Fibroblast of gingiva (primary cell): Measurements from ENCODE around the gene BATF.

Source experiments
- DNase-seq: peaks from one replicate; pipeline ENCODE4 v3.0.0-alpha.2; 2011; ENCODE audit warnings: low read depth

The BATF gene

GRCh38 chr14:75533791-75534555 lies 11.7 kb downstream of the BATF start:
- DNase-seq, result no peak

GRCh38 chr14:75535164-75535898 lies 13.1 kb downstream of the BATF start:
- no peak for DNase-seq

GRCh38 chr14:75537071-75537470 lies 14.8 kb downstream of the BATF start:
- DNase-seq, result no peak

GRCh38 chr14:75539162-75539560 lies 16.9 kb downstream of the BATF start:
- DNase-seq, result no peak

- DNase-seq, result no peak
These were observed 17.6 kb downstream of the BATF start for GRCh38 chr14:75539561-75540478.

GRCh38 chr14:75540479-75540851 lies 18.2 kb downstream of the BATF start:
- no peak for DNase-seq

GRCh38 chr14:75542588-75543091 lies 20.4 kb downstream of the BATF start:
- DNase-seq, result peak; percentile 72

GRCh38 chr14:75543253-75543652 lies 21.0 kb downstream of the BATF start:
- no peak for DNase-seq

GRCh38 chr14:75543786-75544185 lies 21.5 kb downstream of the BATF start:
- no peak for DNase-seq

- no peak for DNase-seq
These were observed 23.6 kb downstream of the BATF start for GRCh38 chr14:75545907-75546306.

GRCh38 chr14:75547552-75548250 lies 25.4 kb downstream of the BATF start:
- no peak for DNase-seq

GRCh38 chr14:75548544-75548943 lies 26.3 kb downstream of the BATF start:
- DNase-seq, result peak; percentile 76

GRCh38 chr14:75549169-75549568 lies 26.9 kb downstream of the BATF start:
- no peak for DNase-seq

GRCh38 chr14:75551021-75551420 lies 28.8 kb downstream of the BATF start:
- no peak for DNase-seq

- DNase-seq, result no peak
These were observed 30.9 kb downstream of the BATF start for GRCh38 chr14:75553157-75553556.

- no peak for DNase-seq
These were observed 31.6 kb downstream of the BATF start for GRCh38 chr14:75553761-75554364.

GRCh38 chr14:75554482-75554881 lies 32.2 kb downstream of the BATF start:
- DNase-seq, result no peak

- DNase-seq, result no peak
These were observed 36.2 kb downstream of the BATF start for GRCh38 chr14:75558440-75558839.

- DNase-seq, result no peak
These were observed 36.8 kb downstream of the BATF start for GRCh38 chr14:75559045-75559444.

- peak; percentile 88 for DNase-seq
These were observed 37.4 kb downstream of the BATF start for GRCh38 chr14:75559451-75560222.
